NCI-H2171 treated with DMSO at 0.1 percent for 48 hours (cell line): ENCODE measurements around the gene AGBL4.
"Not testable (repeated sequence)": the region's sequence is repeated elsewhere in the genome, so short reads cannot be mapped to it uniquely, and the experiment has no call there.

Source experiments
- DNase-seq: peaks from one replicate; lab custom pipeline; 2025; lab: John Stamatoyannopoulos, UW

Gene AGBL4

GRCh38 chr1:49306507-49307070 is 717.2 kb downstream of the AGBL4 start:
- DNase-seq = no peak

GRCh38 chr1:49302400-49302799 is 721.4 kb downstream of the AGBL4 start:
- not testable (repeated sequence) for DNase-seq

GRCh38 chr1:49298304-49298703 is 725.5 kb downstream of the AGBL4 start:
- no peak for DNase-seq

GRCh38 chr1:49297783-49298182 is 726.0 kb downstream of the AGBL4 start:
- peak; percentile 42 for DNase-seq

GRCh38 chr1:49294539-49294938 is 729.2 kb downstream of the AGBL4 start:
- no peak for DNase-seq

GRCh38 chr1:49293016-49293415 is 730.7 kb downstream of the AGBL4 start:
- DNase-seq = peak; percentile 9

- DNase-seq = not testable (repeated sequence)
These were observed 766.3 kb downstream of the AGBL4 start for GRCh38 chr1:49257211-49258049.

- DNase-seq = no peak
These were observed 770.8 kb downstream of the AGBL4 start for GRCh38 chr1:49252917-49253316.

- DNase-seq = no peak
These were observed 772.6 kb downstream of the AGBL4 start for GRCh38 chr1:49251019-49251784.

GRCh38 chr1:49240709-49241221 is 783.0 kb downstream of the AGBL4 start:
- peak; percentile 9 for DNase-seq

GRCh38 chr1:49234988-49235387 is 788.8 kb downstream of the AGBL4 start:
- no peak for DNase-seq

GRCh38 chr1:49229555-49229954 is 794.2 kb downstream of the AGBL4 start:
- no peak for DNase-seq

- no peak for DNase-seq
These were observed 797.0 kb downstream of the AGBL4 start for GRCh38 chr1:49226758-49227157.

- no peak for DNase-seq
These were observed 798.3 kb downstream of the AGBL4 start for GRCh38 chr1:49225464-49225863.

GRCh38 chr1:49213301-49213700 is 810.5 kb downstream of the AGBL4 start:
- DNase-seq = no peak

- DNase-seq = no peak
These were observed 815.0 kb downstream of the AGBL4 start for GRCh38 chr1:49208712-49209111.

- no peak for DNase-seq
These were observed 819.0 kb downstream of the AGBL4 start for GRCh38 chr1:49204720-49205119.

GRCh38 chr1:49200738-49201137 is 823.0 kb downstream of the AGBL4 start:
- no peak for DNase-seq

- no peak for DNase-seq
These were observed 824.2 kb downstream of the AGBL4 start for GRCh38 chr1:49199564-49199963.

GRCh38 chr1:49197081-49197480 is 826.7 kb downstream of the AGBL4 start:
- no peak for DNase-seq

- no peak for DNase-seq
These were observed 833.6 kb downstream of the AGBL4 start for GRCh38 chr1:49190138-49190537.

GRCh38 chr1:49187056-49187455 is 836.7 kb downstream of the AGBL4 start:
- no peak for DNase-seq
